GM21528 (cell line): ENCODE measurements around the gene SELENOH.

Experiments used
- ATAC-seq: cut with Tn5 transposase; IDR thresholded peaks from one replicate; pipeline ENCODE4 v1.9.1; 2021; ENCODE audit warnings: mild to moderate bottlenecking, moderate library complexity; ENCODE audit not compliant: unreplicated experiment, low FRiP score

SELENOH gene

GRCh38 chr11:57778318-57779037, 37.2 kb downstream of the SELENOH start:
- ATAC-seq = no peak

GRCh38 chr11:57779276-57779675, 38.0 kb downstream of the SELENOH start:
- ATAC-seq = no peak

DNA sequence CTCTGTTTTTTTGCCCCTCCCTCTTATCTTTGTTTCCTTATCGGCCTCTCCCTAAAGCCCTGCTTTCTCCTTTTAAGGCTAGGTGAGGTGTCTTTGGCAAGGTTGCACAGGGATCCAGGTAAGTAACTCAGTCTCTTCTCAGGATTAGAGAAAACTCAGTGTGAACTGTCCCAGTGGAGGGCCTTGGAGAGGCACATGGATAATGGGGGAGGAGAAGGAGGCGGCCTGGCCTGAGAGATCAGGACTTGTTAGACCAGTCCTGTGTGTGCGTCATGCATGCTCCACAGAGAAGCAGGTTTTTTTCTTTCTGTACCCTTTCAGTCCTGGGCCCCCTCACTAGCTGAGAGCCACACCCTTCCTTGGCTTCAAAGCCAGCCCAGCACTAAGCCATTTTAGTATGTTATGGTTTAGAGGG, 40.2 kb downstream of the SELENOH start:
- no peak for ATAC-seq

GRCh38 chr11:57785072-57785471, 43.8 kb downstream of the SELENOH start:
- ATAC-seq = peak; percentile 59

GRCh38 chr11:57786436-57786835, 45.1 kb downstream of the SELENOH start:
- no peak for ATAC-seq

DNA sequence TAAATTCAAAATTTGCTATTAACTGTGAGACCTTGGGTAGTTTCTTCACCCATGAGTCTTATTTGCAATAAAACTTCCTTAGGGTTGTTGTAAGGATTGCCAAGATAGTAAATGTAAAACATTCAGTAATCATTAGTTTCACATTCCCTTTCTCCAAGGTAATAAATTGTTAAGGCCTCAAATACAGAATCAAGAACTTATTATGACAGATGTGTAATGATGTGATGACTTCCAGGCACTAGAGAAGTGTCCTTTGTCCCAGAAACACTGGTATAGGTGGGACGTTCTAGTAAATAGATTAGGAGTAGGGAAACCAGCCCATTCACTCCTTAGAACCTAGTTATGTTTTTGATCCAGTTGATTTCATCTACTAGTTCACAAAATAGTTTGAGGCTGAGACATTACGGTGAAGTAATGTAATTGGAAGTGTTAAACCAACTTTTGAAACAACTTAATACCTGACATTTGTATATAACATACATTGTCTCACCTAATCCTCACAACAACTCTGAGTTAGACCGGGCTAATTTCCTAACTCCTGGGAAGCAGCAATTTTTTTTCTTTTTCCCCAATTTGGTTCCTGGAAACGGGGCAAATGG, 45.8 kb downstream of the SELENOH start:
- ATAC-seq = no peak

DNA sequence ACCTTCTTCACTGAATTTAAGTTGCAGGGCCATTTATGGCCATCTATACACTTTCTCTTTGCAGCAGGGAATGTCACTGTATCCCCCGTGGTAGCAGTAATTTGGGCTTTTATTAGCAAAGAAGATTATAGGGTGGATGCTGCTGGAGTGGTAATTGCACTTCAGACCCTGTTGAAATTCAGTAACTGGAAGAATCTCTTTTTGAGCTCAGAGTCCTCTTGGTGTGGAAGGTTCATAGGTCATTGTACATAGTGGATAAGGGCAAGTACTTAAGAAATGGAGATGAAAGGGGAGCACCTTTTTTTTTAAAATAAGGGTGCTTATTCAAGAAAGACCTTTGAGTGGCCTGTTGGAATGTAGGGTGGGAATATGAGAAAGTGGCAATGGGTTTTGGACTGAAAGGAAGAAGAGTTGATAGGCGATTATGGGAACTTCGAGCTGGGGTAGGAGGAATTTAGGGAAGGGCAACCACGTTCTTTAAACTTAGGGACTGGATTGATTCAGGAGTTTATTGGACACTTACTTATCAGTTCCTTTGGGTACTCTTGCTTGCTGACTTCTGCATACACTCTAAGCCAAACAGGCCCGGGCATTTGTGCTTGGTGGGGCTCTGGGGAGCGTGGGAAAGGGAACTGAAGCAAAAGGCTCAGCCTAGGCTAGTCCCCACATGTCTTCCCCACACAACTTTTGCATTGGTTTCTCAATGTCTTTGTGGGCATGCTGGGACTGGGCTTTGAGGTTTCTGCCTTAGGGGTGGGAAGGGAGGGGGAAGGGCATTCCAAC, 46.8 kb downstream of the SELENOH start:
- ATAC-seq = no peak

DNA sequence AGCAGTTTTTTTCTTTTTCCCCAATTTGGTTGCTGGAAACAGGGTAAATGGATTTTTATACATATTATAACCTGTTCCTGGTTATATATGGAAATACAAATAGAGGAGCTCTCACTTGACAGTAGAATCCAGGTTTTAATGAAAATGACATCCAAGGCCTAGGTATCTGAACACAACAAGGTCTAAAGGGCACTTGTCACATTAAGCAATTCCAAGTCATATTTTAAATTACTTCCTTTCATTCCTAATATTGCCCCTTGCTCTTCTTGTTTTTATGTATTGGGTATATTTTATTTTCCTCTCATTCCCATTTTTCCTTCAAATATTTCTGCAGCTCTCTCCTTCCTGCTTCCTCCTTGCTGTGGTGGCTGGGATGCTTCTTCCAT, 47.4 kb downstream of the SELENOH start:
- no peak for ATAC-seq

DNA sequence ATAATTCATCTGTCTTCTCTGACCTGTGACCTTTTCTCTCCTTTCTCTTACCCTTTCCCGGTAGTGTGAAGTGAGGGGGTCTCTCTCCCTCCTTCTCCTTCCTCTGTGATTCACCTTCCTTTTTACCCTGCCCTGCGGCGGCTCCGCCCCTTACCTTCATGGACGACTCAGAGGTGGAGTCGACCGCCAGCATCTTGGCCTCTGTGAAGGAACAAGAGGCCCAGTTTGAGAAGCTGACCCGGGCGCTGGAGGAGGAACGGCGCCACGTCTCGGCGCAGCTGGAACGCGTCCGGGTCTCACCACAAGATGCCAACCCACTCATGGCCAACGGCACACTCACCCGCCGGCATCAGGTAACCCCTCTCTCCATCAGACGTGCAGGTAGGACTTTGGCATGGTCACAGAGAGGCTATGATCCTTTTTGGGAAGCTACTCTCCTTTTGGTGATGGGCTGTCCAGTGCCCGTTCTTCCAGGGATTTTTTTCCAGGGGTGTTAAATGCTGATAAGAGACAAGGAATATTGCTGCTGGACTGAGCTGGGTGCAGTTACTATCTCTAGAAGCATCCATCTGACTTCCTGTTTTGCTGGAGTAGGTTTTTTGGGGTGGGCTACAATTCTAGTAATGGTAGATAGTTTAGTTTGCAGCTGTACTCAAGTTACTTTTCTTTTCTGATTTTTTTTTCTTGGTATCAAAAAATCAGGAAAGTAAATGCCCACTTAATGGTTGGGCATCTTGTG, 50.2 kb downstream of the SELENOH start:
- no peak for ATAC-seq

GRCh38 chr11:57792060-57792541, 50.8 kb downstream of the SELENOH start:
- peak; percentile 81 for ATAC-seq

DNA sequence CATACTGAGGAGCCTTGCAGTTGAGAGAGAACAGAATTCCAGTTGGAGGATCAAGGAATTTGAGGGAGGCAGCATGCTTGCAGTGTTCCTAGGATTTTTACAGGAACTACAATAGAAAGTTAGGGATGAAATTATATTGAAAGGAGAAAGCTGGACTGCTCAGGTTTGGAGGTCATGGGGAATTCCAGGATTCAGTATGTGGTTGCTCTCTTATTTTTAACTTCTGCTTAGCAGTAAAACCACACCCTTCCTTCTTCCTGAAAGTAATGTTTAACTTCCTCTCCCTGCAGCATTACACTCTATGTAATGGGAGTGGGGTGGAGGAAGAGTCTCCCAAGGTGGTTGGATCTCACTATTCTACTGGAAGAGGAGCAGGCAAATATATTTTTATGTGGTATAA, 51.6 kb downstream of the SELENOH start:
- no peak for ATAC-seq
